ENCODE data around the gene COL11A2. TPM values are rescaled to one million over a fixed set of nuclear protein-coding genes. Genes with fewer than 3 reads are reported as not detected.
"Not testable (repeated sequence)": the region's sequence is repeated elsewhere in the genome, so short reads cannot be mapped to it uniquely, and the experiment has no call there.

Gene COL11A2
- total RNA-seq: 1 to 10 TPM; 1.6 to 1.7 TPM
- polyA plus RNA-seq: 1 to 10 TPM in 1 of 2 donors, under 1 TPM in 1; 0.13 to 3.6 TPM
- long read RNA-seq, donor 1: 0 reads
- long read RNA-seq, donor 2, partial matches to known transcripts: 1 of 2 reads
- long read RNA-seq, donor 2, other reads (novel, unspliced or antisense): 1 of 2 reads

DNA sequence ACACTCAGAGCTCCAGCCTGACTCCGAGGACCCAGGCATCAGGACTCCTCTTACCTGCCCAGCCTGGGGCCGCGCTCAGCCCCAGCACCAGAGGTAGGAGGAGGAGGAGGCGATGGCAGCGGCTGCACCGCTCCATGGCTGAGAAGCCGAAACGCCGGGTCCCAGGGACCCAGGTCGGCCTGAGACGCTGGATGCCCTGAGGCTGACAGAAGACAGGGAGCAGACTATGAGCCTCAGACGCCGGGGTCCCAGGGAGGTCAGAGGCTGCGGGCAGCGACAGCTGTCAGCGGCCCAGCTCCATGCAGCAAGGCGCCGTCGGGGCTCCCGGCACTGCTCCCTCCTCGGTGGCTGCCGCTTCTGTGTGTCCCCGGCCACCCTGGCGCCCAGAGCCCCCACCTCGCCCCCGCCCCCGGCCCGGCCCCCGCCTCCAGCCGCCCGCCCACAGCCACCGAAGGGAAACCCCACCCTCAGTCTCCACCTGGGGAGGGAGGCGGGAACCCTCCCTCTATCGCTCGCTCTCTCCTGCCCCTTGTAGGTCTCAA is at the start of gene COL11A2:
Gene COL11A2, minus strand, starts transcription at position 363 of the 542 bp plus-strand sequence. Its CDS starts 227 bp downstream, at position 136.
- ATAC-seq (ENCODE audit: low FRiP score) (no peak), DNase-seq (peak in 1 of 2 donors; percentile 47)
- Histone ChIP-seq H3K4me1 (ENCODE audit: control insufficient read depth in 1 of 2, insufficient read depth in 2 of 2, low read length in 2 of 2) (no peaks in the 10 kb centered on the region), H3K36me3 (ENCODE audit: control insufficient read depth in 1 of 2, insufficient read depth in 2 of 2, low read length in 1 of 2) (peaks cover 0 to 6% of the 10 kb centered on the region in 2 donors), H3K27ac (ENCODE audit: low read depth in 1 of 2, low read length in 2 of 2) (no peak within 1 kb of the TSS), H3K27me3 (ENCODE audit: control insufficient read depth in 1 of 2, insufficient read depth in 2 of 2, low read length in 1 of 2) (no peaks in the 10 kb centered on the region), H3K9me3 (ENCODE audit: control insufficient read depth, low read length) (no peaks in the 10 kb centered on the region), H3K4me3 (ENCODE audit: low read length in 2 of 2) (no peak within 1 kb of the TSS)
- WGBS, 2 donors: 18 to 27% methylated on average over 24 to 35 of the region's 35 CpGs
- intact Hi-C loops (cut with DNase I): no loop called here

DNA sequence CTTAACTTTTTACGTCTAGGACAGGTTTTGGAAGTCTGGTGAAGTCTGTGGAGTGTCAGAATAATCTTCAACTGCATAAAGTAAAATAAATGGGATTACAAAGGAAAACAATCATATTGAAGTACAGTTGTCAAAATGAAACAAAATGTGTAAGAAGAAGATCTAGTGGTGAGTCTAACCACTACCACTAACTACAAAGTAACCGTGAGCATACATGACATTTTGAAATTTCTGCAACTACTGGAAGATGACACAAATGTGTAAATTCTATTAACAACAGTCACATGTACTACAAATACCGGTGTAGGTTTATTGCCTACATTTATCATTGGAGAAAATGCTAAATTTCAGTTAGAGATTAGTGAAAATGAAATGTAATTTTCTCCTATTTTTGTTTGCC is 49.7 kb upstream of the COL11A2 start:
- no peak overlapping the region for H3K27ac ChIP-seq (ENCODE audit: low read depth in 1 of 2, low read length in 2 of 2)
- H3K27me3 ChIP-seq (ENCODE audit: control insufficient read depth in 1 of 2, insufficient read depth in 2 of 2, low read length in 1 of 2): peaks cover 0 to 2% of the 10 kb centered on the region in 2 donors
- no peaks in the 10 kb centered on the region for H3K4me1 ChIP-seq (ENCODE audit: control insufficient read depth in 1 of 2, insufficient read depth in 2 of 2, low read length in 2 of 2)
- DNase-seq (no peak), ATAC-seq (ENCODE audit: low FRiP score) (no peak)
- H3K36me3 ChIP-seq (ENCODE audit: control insufficient read depth in 1 of 2, insufficient read depth in 2 of 2, low read length in 1 of 2): no peaks in the 10 kb centered on the region
- intact Hi-C loops (cut with DNase I): no loop called here
- 58% methylated on average over 3 of the region's 3 CpGs for WGBS, 2 donors
- no peak overlapping the region for H3K4me3 ChIP-seq (ENCODE audit: low read length in 2 of 2)
- peaks cover 1% of the 10 kb centered on the region for H3K9me3 ChIP-seq (ENCODE audit: control insufficient read depth, low read length)

DNA sequence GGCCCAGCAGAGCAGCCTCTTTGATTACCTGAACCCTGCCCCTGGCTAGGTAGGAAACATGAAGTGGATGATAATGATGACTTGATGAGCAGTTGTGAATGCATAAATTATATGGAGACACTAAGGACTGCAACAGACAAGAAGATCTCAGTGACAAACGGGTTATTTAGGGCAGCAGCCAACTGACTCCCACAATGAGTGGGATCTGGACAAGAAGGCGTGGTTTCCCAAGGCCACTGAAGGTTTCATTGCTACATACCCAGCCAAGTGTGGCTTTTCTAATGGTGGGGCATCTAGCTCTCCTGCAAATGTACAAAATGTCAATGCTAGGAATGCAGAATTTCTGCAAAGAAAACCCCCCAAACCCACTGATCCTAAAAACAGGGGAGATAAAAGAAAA is 45.5 kb upstream of the COL11A2 start:
- ATAC-seq (ENCODE audit: low FRiP score): no peak
- H3K4me1 ChIP-seq (ENCODE audit: control insufficient read depth in 1 of 2, insufficient read depth in 2 of 2, low read length in 2 of 2): no peaks in the 10 kb centered on the region
- peaks cover 1% of the 10 kb centered on the region for H3K9me3 ChIP-seq (ENCODE audit: control insufficient read depth, low read length)
- no peak for DNase-seq
- intact Hi-C loops (cut with DNase I): no loop called here
- H3K27me3 ChIP-seq (ENCODE audit: control insufficient read depth in 1 of 2, insufficient read depth in 2 of 2, low read length in 1 of 2): peaks cover 0 to 2% of the 10 kb centered on the region in 2 donors
- no peak overlapping the region for H3K27ac ChIP-seq (ENCODE audit: low read depth in 1 of 2, low read length in 2 of 2)
- no peaks in the 10 kb centered on the region for H3K36me3 ChIP-seq (ENCODE audit: control insufficient read depth in 1 of 2, insufficient read depth in 2 of 2, low read length in 1 of 2)
- no peak overlapping the region for H3K4me3 ChIP-seq (ENCODE audit: low read length in 2 of 2)
- 71 to 72% methylated on average over 2 of the region's 2 CpGs for WGBS, 2 donors

DNA sequence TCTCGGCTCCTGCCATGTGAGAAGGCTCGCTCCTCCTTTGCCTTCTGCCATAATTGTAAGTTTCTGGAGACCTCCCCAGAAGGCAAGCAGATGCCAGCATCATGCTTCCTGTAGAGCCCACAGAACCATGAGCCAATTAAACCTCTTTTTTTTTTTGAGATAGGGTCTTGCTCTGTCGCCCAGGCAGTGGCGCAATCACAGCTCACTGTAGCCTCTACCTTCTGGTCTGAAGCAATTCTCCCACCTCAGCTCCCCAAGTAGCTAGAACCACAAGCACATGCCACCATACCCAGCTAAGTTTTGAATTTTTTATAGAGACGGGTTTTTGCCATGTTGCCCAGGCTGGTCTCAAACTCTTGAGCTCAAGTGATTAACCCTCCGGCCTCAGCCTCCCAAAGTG is 44.6 kb upstream of the COL11A2 start:
- Histone ChIP-seq H3K9me3 (ENCODE audit: control insufficient read depth, low read length) (peaks cover 1% of the 10 kb centered on the region), H3K36me3 (ENCODE audit: control insufficient read depth in 1 of 2, insufficient read depth in 2 of 2, low read length in 1 of 2) (no peaks in the 10 kb centered on the region), H3K4me3 (ENCODE audit: low read length in 2 of 2) (no peak overlapping the region), H3K4me1 (ENCODE audit: control insufficient read depth in 1 of 2, insufficient read depth in 2 of 2, low read length in 2 of 2) (no peaks in the 10 kb centered on the region), H3K27me3 (ENCODE audit: control insufficient read depth in 1 of 2, insufficient read depth in 2 of 2, low read length in 1 of 2) (peaks cover 0 to 2% of the 10 kb centered on the region in 2 donors), H3K27ac (ENCODE audit: low read depth in 1 of 2, low read length in 2 of 2) (no peak overlapping the region)
- DNase-seq (no peak), ATAC-seq (ENCODE audit: low FRiP score) (no peak)
- 86 to 89% methylated on average over 6 of the region's 6 CpGs for WGBS, 2 donors
- intact Hi-C loops (cut with DNase I): no loop called here

DNA sequence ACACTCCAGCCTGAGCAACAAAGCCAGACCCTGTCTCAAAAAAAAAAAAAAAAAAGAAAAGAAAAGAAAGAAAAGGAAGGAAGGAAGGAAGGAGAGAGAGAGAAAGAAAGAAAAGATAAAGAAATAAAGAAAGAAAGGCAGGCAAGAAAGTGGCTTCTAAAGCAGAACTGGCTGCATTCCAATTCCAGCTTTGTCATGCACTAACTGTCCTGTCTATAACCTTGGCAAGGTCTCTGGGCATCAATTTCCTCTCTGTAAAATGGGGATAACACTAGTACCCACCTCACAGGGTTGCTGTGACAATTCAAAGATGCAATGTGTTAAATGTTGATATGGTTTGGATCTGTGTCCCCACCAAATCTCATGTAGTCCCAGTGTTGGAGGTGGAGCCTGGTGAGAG is 44.1 kb upstream of the COL11A2 start:
- peaks cover 0 to 2% of the 10 kb centered on the region in 2 donors for H3K27me3 ChIP-seq (ENCODE audit: control insufficient read depth in 1 of 2, insufficient read depth in 2 of 2, low read length in 1 of 2)
- intact Hi-C loops (cut with DNase I): no loop called here

DNA sequence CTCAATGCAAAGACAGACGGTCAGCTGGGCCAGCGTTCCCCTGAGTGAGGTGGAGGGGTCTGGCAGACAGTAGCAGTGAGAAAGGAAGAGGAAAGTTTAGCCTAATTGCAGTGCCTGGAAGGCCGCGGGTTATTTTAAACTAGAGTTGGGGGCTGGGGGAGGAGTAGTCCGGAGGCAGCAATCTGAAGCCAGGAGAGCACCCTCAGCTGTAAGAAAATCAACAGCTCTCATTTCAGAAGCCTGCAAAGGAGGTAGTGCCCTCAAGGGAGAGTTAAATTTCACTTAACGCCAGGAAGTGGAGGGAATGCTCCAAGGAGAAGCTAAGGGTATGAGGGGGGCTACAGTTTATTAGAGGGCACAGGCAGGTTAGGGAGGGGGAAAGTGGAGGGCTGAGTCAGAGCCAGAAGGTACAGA is 43.0 kb upstream of the COL11A2 start:
- WGBS, 2 donors: 8 to 9% methylated on average over 6 of the region's 6 CpGs
- Histone ChIP-seq H3K27me3 (ENCODE audit: control insufficient read depth in 1 of 2, insufficient read depth in 2 of 2, low read length in 1 of 2) (peaks cover 0 to 2% of the 10 kb centered on the region in 2 donors), H3K4me3 (ENCODE audit: low read length in 2 of 2) (no peak overlapping the region), H3K4me1 (ENCODE audit: control insufficient read depth in 1 of 2, insufficient read depth in 2 of 2, low read length in 2 of 2) (no peaks in the 10 kb centered on the region), H3K27ac (ENCODE audit: low read depth in 1 of 2, low read length in 2 of 2) (no peak overlapping the region), H3K36me3 (ENCODE audit: control insufficient read depth in 1 of 2, insufficient read depth in 2 of 2, low read length in 1 of 2) (no peaks in the 10 kb centered on the region), H3K9me3 (ENCODE audit: control insufficient read depth, low read length) (peaks cover 1% of the 10 kb centered on the region)
- ATAC-seq (ENCODE audit: low FRiP score) (no peak), DNase-seq (no peak)
- intact Hi-C loops (cut with DNase I): no loop called here

More for the DNA sequence above, 44.1 kb upstream of the COL11A2 start:
- Histone ChIP-seq H3K9me3 (ENCODE audit: control insufficient read depth, low read length) (peaks cover 1% of the 10 kb centered on the region), H3K4me1 (ENCODE audit: control insufficient read depth in 1 of 2, insufficient read depth in 2 of 2, low read length in 2 of 2) (no peaks in the 10 kb centered on the region), H3K4me3 (ENCODE audit: low read length in 2 of 2) (no peak overlapping the region), H3K27ac (ENCODE audit: low read depth in 1 of 2, low read length in 2 of 2) (no peak overlapping the region), H3K36me3 (ENCODE audit: control insufficient read depth in 1 of 2, insufficient read depth in 2 of 2, low read length in 1 of 2) (no peaks in the 10 kb centered on the region)
- ATAC-seq (ENCODE audit: low FRiP score) (no peak), DNase-seq (no peak)

DNA sequence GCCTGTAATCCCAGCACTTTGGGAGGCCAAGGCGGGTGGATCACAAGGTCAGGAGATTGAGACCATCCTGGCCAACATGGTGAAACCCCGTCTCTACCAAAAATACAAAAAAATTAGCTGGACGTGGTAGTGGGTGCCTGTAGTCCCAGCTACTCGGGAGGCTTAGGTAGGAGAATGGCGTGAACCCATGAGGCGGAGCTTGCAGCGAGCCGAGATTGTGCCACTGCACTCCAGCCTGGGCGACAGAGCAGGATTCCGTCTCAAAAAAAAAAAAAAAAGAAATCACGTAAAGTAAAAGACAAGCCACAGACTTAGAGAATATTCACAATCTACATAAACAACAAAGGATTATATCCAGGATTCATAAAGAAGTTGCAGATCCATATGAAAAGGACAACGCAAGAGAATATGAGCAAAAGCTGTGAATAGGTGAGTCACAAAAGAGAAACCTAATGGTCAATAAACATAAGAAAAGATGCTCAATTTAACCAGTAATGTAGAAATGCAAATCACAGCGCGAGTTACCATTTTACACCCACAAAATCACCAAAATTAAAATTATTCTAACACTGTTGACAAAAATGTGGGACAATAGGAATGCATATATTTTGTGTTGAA is 34.3 kb upstream of the COL11A2 start:
- intact Hi-C loops (cut with DNase I): not testable (repeated sequence)

DNA sequence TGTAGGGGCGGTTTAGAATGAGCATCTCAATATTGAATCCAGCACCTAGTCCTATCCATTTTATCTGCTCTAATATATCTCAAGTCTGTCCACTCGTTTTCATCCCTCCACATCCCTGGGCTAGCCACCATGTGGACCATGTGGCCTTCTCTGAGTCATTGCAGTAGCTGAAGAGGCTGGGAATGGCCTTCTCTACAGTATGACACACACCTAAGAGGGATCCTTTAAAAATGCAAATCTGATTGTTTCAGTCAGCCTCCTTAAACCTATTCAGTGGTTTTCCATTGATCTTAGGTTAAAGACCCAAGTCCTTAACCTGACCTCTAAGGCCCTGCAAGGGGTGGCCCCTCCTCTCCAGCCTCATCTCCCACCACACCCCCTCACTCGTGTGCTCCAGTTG is 25.4 kb upstream of the COL11A2 start:
- intact Hi-C loops (cut with DNase I): no loop called here
- Histone ChIP-seq H3K27ac (ENCODE audit: low read depth in 1 of 2, low read length in 2 of 2) (no peak overlapping the region), H3K4me3 (ENCODE audit: low read length in 2 of 2) (no peak overlapping the region), H3K27me3 (ENCODE audit: control insufficient read depth in 1 of 2, insufficient read depth in 2 of 2, low read length in 1 of 2) (no peaks in the 10 kb centered on the region), H3K36me3 (ENCODE audit: control insufficient read depth in 1 of 2, insufficient read depth in 2 of 2, low read length in 1 of 2) (no peaks in the 10 kb centered on the region), H3K4me1 (ENCODE audit: control insufficient read depth in 1 of 2, insufficient read depth in 2 of 2, low read length in 2 of 2) (no peaks in the 10 kb centered on the region), H3K9me3 (ENCODE audit: control insufficient read depth, low read length) (no peaks in the 10 kb centered on the region)
- ATAC-seq (ENCODE audit: low FRiP score) (no peak), DNase-seq (no peak)
- 71% methylated on average over 3 of the region's 3 CpGs for WGBS, 2 donors

More for the DNA sequence above, 34.3 kb upstream of the COL11A2 start:
- not testable (repeated sequence) for H3K9me3 ChIP-seq (ENCODE audit: control insufficient read depth, low read length); H3K27ac ChIP-seq (ENCODE audit: low read depth in 1 of 2, low read length in 2 of 2); H3K36me3 ChIP-seq (ENCODE audit: control insufficient read depth in 1 of 2, insufficient read depth in 2 of 2, low read length in 1 of 2); ATAC-seq (ENCODE audit: low FRiP score); H3K4me3 ChIP-seq (ENCODE audit: low read length in 2 of 2); DNase-seq; H3K27me3 ChIP-seq (ENCODE audit: control insufficient read depth in 1 of 2, insufficient read depth in 2 of 2, low read length in 1 of 2); H3K4me1 ChIP-seq (ENCODE audit: control insufficient read depth in 1 of 2, insufficient read depth in 2 of 2, low read length in 2 of 2)
- WGBS, 2 donors: 39 to 44% methylated on average over 14 of the region's 14 CpGs

DNA sequence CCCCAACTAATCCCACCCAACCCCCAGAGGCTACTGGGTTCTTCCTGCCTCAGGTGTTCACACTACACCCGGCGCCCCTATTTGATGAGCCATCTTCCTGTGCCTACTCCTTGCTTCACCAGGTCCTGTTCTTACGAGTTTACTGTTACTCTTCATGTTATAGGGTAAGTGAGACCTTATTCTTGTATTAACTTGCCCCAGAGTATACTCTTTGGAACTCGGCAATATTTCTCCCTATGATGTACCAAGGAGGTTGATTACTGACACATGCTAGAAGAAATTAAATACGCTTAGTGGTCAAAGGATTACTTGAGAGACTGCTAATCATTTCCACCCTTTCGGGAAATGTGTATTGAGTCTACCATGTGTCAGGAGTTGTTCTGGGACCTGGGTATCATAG is 25.0 kb upstream of the COL11A2 start:
- Histone ChIP-seq H3K36me3 (ENCODE audit: control insufficient read depth in 1 of 2, insufficient read depth in 2 of 2, low read length in 1 of 2) (no peaks in the 10 kb centered on the region), H3K27me3 (ENCODE audit: control insufficient read depth in 1 of 2, insufficient read depth in 2 of 2, low read length in 1 of 2) (no peaks in the 10 kb centered on the region), H3K4me3 (ENCODE audit: low read length in 2 of 2) (no peak overlapping the region), H3K4me1 (ENCODE audit: control insufficient read depth in 1 of 2, insufficient read depth in 2 of 2, low read length in 2 of 2) (no peaks in the 10 kb centered on the region), H3K27ac (ENCODE audit: low read depth in 1 of 2, low read length in 2 of 2) (no peak overlapping the region), H3K9me3 (ENCODE audit: control insufficient read depth, low read length) (no peaks in the 10 kb centered on the region)
- no peak for ATAC-seq (ENCODE audit: low FRiP score)
- intact Hi-C loops (cut with DNase I): no loop called here
- WGBS, 2 donors: 87 to 88% methylated on average over 6 of the region's 6 CpGs
- no peak for DNase-seq

All from aorta (tissue), 5 donors.